Suprapubic skin (tissue), 4 donors: Measurements from ENCODE around the gene ARPC5L. TPM values are rescaled to one million over a fixed set of nuclear protein-coding genes. Genes with fewer than 3 reads are reported as not detected.
A peak's percentile ranks its signal among the peaks of the same experiment; 100 is the strongest.

Experiments
- DNase-seq, 2 donors: peaks; one replicate each; pipeline ENCODE4 v3.0.0-alpha.2; 2019; ENCODE audit warnings: low spot score in 2 of 2
- H3K27ac ChIP-seq: fragments of 200-600 bp; sonication (generic); one replicate; pipeline ENCODE4 v1.5.1; 2019
- H3K27me3 ChIP-seq: fragments of 200-600 bp; sonication (generic); one replicate; pipeline ENCODE4 v1.5.1; 2019
- H3K36me3 ChIP-seq: fragments of 200-600 bp; sonication (generic); one replicate; pipeline ENCODE4 v1.5.1; 2019
- H3K4me1 ChIP-seq: fragments of 200-600 bp; sonication (generic); one replicate; pipeline ENCODE4 v1.5.1; 2019
- H3K4me3 ChIP-seq: fragments of 200-600 bp; sonication (generic); one replicate; pipeline ENCODE4 v1.5.1; 2019; ENCODE audit warnings: mild to moderate bottlenecking
- H3K9me3 ChIP-seq: fragments of 200-600 bp; sonication (generic); one replicate; pipeline ENCODE4 v1.5.1; 2019
- EP300 ChIP-seq: sonication (generic); formaldehyde crosslinking; IDR thresholded peaks from one replicate; pipeline ENCODE4 v1.6.1; 2017; ENCODE audit warnings: antibody characterized with exemption
- POLR2A ChIP-seq, 2 donors: fragments of 450-650 bp; IDR thresholded peaks; one replicate each; pipeline ENCODE4 v1.6.1; 2017; ENCODE audit warnings: antibody characterized with exemption in 2 of 2, mild to moderate bottlenecking in 2 of 2, moderate library complexity in 2 of 2
- POLR2AphosphoS5 ChIP-seq, 3 donors: sonication (generic); formaldehyde crosslinking; IDR thresholded peaks; one replicate each; pipeline ENCODE4 v1.6.1; 2017; ENCODE audit warnings: antibody characterized with exemption in 3 of 3
- WGBS: methylation state at CpG from one replicate; pipeline ENCODE4 v1.1.5; 2018; 5-methylcytosine and 5-hydroxymethylcytosine counted together
- total RNA-seq, 4 donors: library from RNA; depleted of rRNA; stranded (reverse); fragments of >200 nt; gene quantifications; one replicate each; pipeline ENCODE4 v1.1.0, GENCODE V29; 2016
- TF ChIP-seq, protein P1 (sequence below), 2 donors: fragments of 200-600 bp in 1 of 2; fragments of 450-650 bp in 1 of 2; sonication (generic) in 1 of 2; IDR thresholded peaks; one replicate each; pipeline ENCODE4 v1.5.1; 2016 to 2019; ENCODE audit warnings: antibody characterized with exemption in 2 of 2, mild to moderate bottlenecking in 1 of 2, moderate library complexity in 1 of 2

The ARPC5L gene
- total RNA-seq, 4 donors from 2014 or later: 16.9 to 52.4 (median 33.0) TPM

- H3K36me3 ChIP-seq: no peaks in the 10 kb centered on the region
- WGBS: 78% methylated on average over 6 of the region's 6 CpGs
- TF ChIP-seq EP300: no peak
- TF ChIP-seq, protein P1, sequence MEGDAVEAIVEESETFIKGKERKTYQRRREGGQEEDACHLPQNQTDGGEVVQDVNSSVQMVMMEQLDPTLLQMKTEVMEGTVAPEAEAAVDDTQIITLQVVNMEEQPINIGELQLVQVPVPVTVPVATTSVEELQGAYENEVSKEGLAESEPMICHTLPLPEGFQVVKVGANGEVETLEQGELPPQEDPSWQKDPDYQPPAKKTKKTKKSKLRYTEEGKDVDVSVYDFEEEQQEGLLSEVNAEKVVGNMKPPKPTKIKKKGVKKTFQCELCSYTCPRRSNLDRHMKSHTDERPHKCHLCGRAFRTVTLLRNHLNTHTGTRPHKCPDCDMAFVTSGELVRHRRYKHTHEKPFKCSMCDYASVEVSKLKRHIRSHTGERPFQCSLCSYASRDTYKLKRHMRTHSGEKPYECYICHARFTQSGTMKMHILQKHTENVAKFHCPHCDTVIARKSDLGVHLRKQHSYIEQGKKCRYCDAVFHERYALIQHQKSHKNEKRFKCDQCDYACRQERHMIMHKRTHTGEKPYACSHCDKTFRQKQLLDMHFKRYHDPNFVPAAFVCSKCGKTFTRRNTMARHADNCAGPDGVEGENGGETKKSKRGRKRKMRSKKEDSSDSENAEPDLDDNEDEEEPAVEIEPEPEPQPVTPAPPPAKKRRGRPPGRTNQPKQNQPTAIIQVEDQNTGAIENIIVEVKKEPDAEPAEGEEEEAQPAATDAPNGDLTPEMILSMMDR (IDR thresholded peaks at IDR 0.05): no peak
- no peak for TF ChIP-seq POLR2AphosphoS5 (IDR thresholded peaks at IDR 0.05)
- no peak for TF ChIP-seq POLR2A (IDR thresholded peaks at IDR 0.05)
These were observed 15.0 kb upstream of the ARPC5L start for GRCh38 chr9:124846969-124847368.

GRCh38 chr9:124849801-124850200, 12.1 kb upstream of the ARPC5L start:
- Histone ChIP-seq H3K9me3 (no peaks in the 10 kb centered on the region), H3K4me1 (peaks cover 18% of the 10 kb centered on the region), H3K36me3 (no peaks in the 10 kb centered on the region), H3K4me3 (no peak overlapping the region), H3K27me3 (no peaks in the 10 kb centered on the region), H3K27ac (no peak overlapping the region)
- 72% methylated on average over 10 of the region's 10 CpGs for WGBS
- DNase-seq: no peak
- TF ChIP-seq, protein P1 (IDR thresholded peaks at IDR 0.05): no peak
- TF ChIP-seq POLR2A (IDR thresholded peaks at IDR 0.05): no peak
- TF ChIP-seq POLR2AphosphoS5 (IDR thresholded peaks at IDR 0.05): no peak
- no peak for TF ChIP-seq EP300

More at GRCh38 chr9:124846969-124847368, 15.0 kb upstream of the ARPC5L start:
- Histone ChIP-seq H3K27ac (no peak overlapping the region), H3K4me3 (no peak overlapping the region), H3K9me3 (no peaks in the 10 kb centered on the region), H3K27me3 (no peaks in the 10 kb centered on the region), H3K4me1 (peaks cover 1% of the 10 kb centered on the region)
- DNase-seq: no peak

DNA sequence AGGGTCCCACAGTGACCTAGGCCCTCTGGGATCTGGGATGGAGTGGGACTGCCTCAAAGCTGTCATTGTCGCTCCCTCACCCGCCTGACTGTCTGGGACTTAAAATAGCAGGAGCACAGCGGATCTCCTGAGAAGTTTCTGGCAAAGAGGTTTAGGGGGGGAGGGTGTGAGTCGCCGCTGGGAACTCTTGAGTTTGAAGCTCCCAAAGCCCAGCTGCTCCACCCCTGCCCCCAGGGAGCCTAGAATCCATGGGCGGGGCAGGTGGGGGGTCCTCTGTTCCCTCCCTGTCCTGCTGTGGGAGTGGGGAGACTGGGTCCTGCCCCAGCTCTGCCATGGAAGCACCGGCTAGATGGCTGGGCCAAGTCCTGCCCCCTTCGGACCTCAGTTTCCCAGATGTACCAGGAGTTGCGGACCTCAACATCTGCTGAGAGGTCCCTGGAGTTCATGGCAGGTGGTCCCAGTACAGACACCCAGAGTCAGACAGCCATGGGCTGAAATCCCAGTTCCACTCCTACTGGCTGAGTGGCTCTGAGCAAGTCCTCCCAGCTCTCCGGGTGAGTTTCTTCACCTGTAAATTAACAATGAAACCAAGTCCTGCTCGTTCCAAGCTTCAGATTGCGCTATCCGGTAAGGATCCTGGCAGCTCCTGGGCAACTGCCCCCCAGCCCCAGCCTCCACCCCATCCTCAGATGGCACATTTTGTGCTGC, 9.7 kb upstream of the ARPC5L start:
- peak overlapping the region; percentile 55 for H3K4me3 ChIP-seq
- WGBS: 21% methylated on average over 4 of the region's 13 CpGs
- no peak for DNase-seq

GRCh38 chr9:124852829-124853531, 8.9 kb upstream of the ARPC5L start, which contains the start of gene WDR38:
Gene WDR38, plus strand, starts transcription at chr9:124853460. Its CDS starts 72 bp downstream, at chr9:124853532.
- 4% methylated on average over 10 of the region's 51 CpGs for WGBS
- DNase-seq: peak in 1 of 2 donors; percentile 88

More for the DNA sequence above, 9.7 kb upstream of the ARPC5L start:
- Histone ChIP-seq H3K27ac (no peak overlapping the region), H3K9me3 (no peaks in the 10 kb centered on the region), H3K36me3 (peaks cover 11% of the 10 kb centered on the region), H3K27me3 (no peaks in the 10 kb centered on the region), H3K4me1 (peaks cover 18% of the 10 kb centered on the region)
- no peak for TF ChIP-seq EP300
- TF ChIP-seq POLR2A (IDR thresholded peaks at IDR 0.05): no peak
- TF ChIP-seq, protein P1 (IDR thresholded peaks at IDR 0.05): no peak

More at GRCh38 chr9:124852829-124853531, 8.9 kb upstream of the ARPC5L start, which contains the start of gene WDR38:
- Histone ChIP-seq H3K27ac (no peak within 1 kb of the TSS), H3K4me1 (peaks cover 18% of the 10 kb centered on the region), H3K27me3 (no peaks in the 10 kb centered on the region), H3K36me3 (peaks cover 18% of the 10 kb centered on the region), H3K4me3 (peak within 1 kb of the TSS; percentile 55), H3K9me3 (no peaks in the 10 kb centered on the region)
- TF ChIP-seq POLR2A (IDR thresholded peaks at IDR 0.05) (no peak), EP300 (no peak), POLR2AphosphoS5 (IDR thresholded peaks at IDR 0.05) (no peak)
- TF ChIP-seq, protein P1 (IDR thresholded peaks at IDR 0.05): peak; percentile 84 to 97
